PC-3 (cell line): ENCODE data around the gene SERPINB6. TPM values are rescaled to one million over a fixed set of nuclear protein-coding genes. Genes with fewer than 3 reads are reported as not detected.
A peak's percentile ranks its signal among the peaks of the same experiment; 100 is the strongest.
"Not testable (repeated sequence)": the region's sequence is repeated elsewhere in the genome, so short reads cannot be mapped to it uniquely, and the experiment has no call there.

ENCODE experiments used
- ATAC-seq: fragments of 200-7000 bp; cut with Tn5 transposase; 2 replicates; pipeline ENCODE4 v1.9.1; 2020; ENCODE audit warnings: mild to moderate bottlenecking, moderate library complexity
- BruUV-seq: library from RNA; stranded (reverse); fragments of 400-500 nt; replicated peaks from 2 replicates; lab custom pipeline; 2021; lab: Mats Ljungman, UMichigan
- CTCF ChIA-PET: fragments of 300-600 bp; sonication (Branson Sonifier 250); formaldehyde crosslinking; loops from one replicate; lab custom pipeline; 2022; ENCODE audit warnings: antibody characterized with exemption; lab: Charles Lee
- POLR2A ChIA-PET: fragments of 300-600 bp; sonication (Branson Sonifier 250); formaldehyde crosslinking; loops from one replicate; lab custom pipeline; 2022; ENCODE audit warnings: antibody characterized with exemption; ENCODE audit not compliant: unreplicated experiment; lab: Charles Lee
- DNase-seq: peaks from one replicate; pipeline ENCODE4 v3.0.0-alpha.2; 2015
- H2AFZ ChIP-seq: fragments of 300-600 bp; sonication (generic); 2 replicates; pipeline ENCODE4 v1.6.0; 2016; ENCODE audit warnings: antibody characterized with exemption, low read length
- H3F3A ChIP-seq: fragments of 300-600 bp; sonication (generic); one replicate; pipeline ENCODE4 v1.6.0; 2017; ENCODE audit warnings: antibody characterized with exemption, low read length, control low read depth, mild to moderate bottlenecking; ENCODE audit not compliant: unreplicated experiment
- H3K27ac ChIP-seq: fragments of 300-600 bp; sonication (generic); 2 replicates; pipeline ENCODE4 v1.5.1; 2016; ENCODE audit warnings: mild to moderate bottlenecking, low read length
- H3K27me3 ChIP-seq: fragments of 300-600 bp; sonication (generic); 2 replicates; pipeline ENCODE4 v1.6.1; 2016; ENCODE audit warnings: low read length, mixed read lengths
- H3K36me3 ChIP-seq: fragments of 300-600 bp; sonication (generic); 2 replicates; pipeline ENCODE4 v1.6.1; 2016; ENCODE audit warnings: low read depth, mixed run types, low read length, mixed read lengths
- H3K4me1 ChIP-seq: fragments of 300-600 bp; sonication (generic); 2 replicates; pipeline ENCODE4 v1.5.1; 2016; ENCODE audit warnings: low read length; ENCODE audit not compliant: insufficient read depth
- H3K4me2 ChIP-seq: fragments of 300-600 bp; sonication (generic); 2 replicates; pipeline ENCODE4 v1.6.0; 2016; ENCODE audit warnings: low read length
- H3K4me3 ChIP-seq: fragments of 300-600 bp; sonication (generic); 2 replicates; pipeline ENCODE4 v1.5.1; 2016; ENCODE audit warnings: mild to moderate bottlenecking, low read length, mixed read lengths
- H3K79me2 ChIP-seq: fragments of 300-600 bp; sonication (generic); 2 replicates; pipeline ENCODE4 v1.6.1; 2017; ENCODE audit warnings: low read length, mixed read lengths
- H3K9ac ChIP-seq: fragments of 300-600 bp; sonication (generic); 2 replicates; pipeline ENCODE4 v1.6.0; 2016; ENCODE audit warnings: mild to moderate bottlenecking, low read length
- H3K9me2 ChIP-seq: fragments of 300-600 bp; sonication (generic); replicated peaks from 2 replicates; pipeline ENCODE4 v1.6.1; 2016; ENCODE audit warnings: mixed run types, low read length, mixed read lengths
- H3K9me3 ChIP-seq: fragments of 300-600 bp; sonication (generic); 2 replicates; pipeline ENCODE4 v1.6.1; 2016; ENCODE audit warnings: low read length, mixed read lengths
- H4K20me1 ChIP-seq: fragments of 300-600 bp; sonication (generic); 2 replicates; pipeline ENCODE4 v1.6.1; 2016; ENCODE audit warnings: low read length, mixed read lengths
- CTCF ChIP-seq: fragments of 300-600 bp; sonication (generic); conservative IDR thresholded peaks from 2 replicates; pipeline ENCODE4 v1.5.1; 2017; ENCODE audit warnings: antibody characterized with exemption, low read depth, mild to moderate bottlenecking, low read length
- EZH2 ChIP-seq: fragments of 300-600 bp; sonication (generic); IDR thresholded peaks from one replicate; pipeline ENCODE4 v1.6.1; 2017; ENCODE audit warnings: antibody characterized with exemption, mild to moderate bottlenecking, low read length; ENCODE audit not compliant: unreplicated experiment
- EZH2phosphoT487 ChIP-seq: fragments of 300-600 bp; sonication (generic); IDR thresholded peaks from 2 replicates; pipeline ENCODE4 v1.6.1; 2018; ENCODE audit warnings: mild to moderate bottlenecking, antibody characterized with exemption, low read length, borderline replicate concordance
- intact Hi-C: fragments of 100-400 bp; cut with micrococcal nuclease; formaldehyde crosslinking; loops from 2 replicates; pipeline ENCODE4 v1.9.0; 2023
- total RNA-seq: library from RNA; depleted of rRNA; stranded (reverse); fragments of >200 nt; gene quantifications from 2 replicates; pipeline ENCODE4 v1.2.3, GENCODE V29; 2014

The SERPINB6 gene
- total RNA-seq, 1 experiment from 2014 or later, result 119 TPM

GRCh38 chr6:2909718-2910117 is 61.6 kb downstream of the SERPINB6 start:
- CTCF ChIA-PET, result interaction anchor here (0.7 kb wide), 1 partner anchor 63 kb away, joined by 4 read pairs; no protein-coding TSS in a partner anchor
- H3K27me3 ChIP-seq, result no peaks in the 10 kb centered on the region
- H3K79me2 ChIP-seq, result no peaks in the 10 kb centered on the region
- no peak overlapping the region for H3K4me2 ChIP-seq
- H3K9me2 ChIP-seq, result no peaks in the 10 kb centered on the region
- ATAC-seq, result no peak
- POLR2A ChIA-PET, result no interaction called here
- no peak overlapping the region for H3K9ac ChIP-seq
- intact Hi-C loops, result no loop called here
- TF ChIP-seq EZH2 (no peak), CTCF (no peak), EZH2phosphoT487 (no peak)
- H3K9me3 ChIP-seq, result no peaks in the 10 kb centered on the region
- no peaks in the 10 kb centered on the region for H3K36me3 ChIP-seq
- no peak overlapping the region for H2AFZ ChIP-seq
- H3F3A ChIP-seq, result no peaks in the 10 kb centered on the region
- no peaks in the 10 kb centered on the region for H4K20me1 ChIP-seq
- H3K27ac ChIP-seq, result no peak overlapping the region
- H3K4me3 ChIP-seq, result no peak overlapping the region
- no peak for DNase-seq
- H3K4me1 ChIP-seq, result 0 out of 2 replicates have a peak, but pooled peaks cover 3% of the 10 kb centered on the region
- no TSS peak for BruUV-seq

GRCh38 chr6:2909051-2909606 is 62.2 kb downstream of the SERPINB6 start:
- POLR2A ChIA-PET, BruUV-seq: not testable (repeated sequence)
- CTCF ChIA-PET, result interaction anchor here (0.7 kb wide), 1 partner anchor 62 kb away, joined by 4 read pairs; no protein-coding TSS in a partner anchor

GRCh38 chr6:2908516-2908915 is 62.9 kb downstream of the SERPINB6 start:
- peak; percentile 35 for DNase-seq
- POLR2A ChIA-PET, result interaction anchor here (0.6 kb wide), 1 partner anchor 115 kb away, joined by 4 read pairs; no protein-coding TSS in a partner anchor
- H3K27ac ChIP-seq, H3K36me3 ChIP-seq, H4K20me1 ChIP-seq, H3K4me3 ChIP-seq, H3K9ac ChIP-seq, BruUV-seq, H3K9me2 ChIP-seq, H3K9me3 ChIP-seq, CTCF ChIA-PET, H3K27me3 ChIP-seq, H3K79me2 ChIP-seq, H3F3A ChIP-seq, H2AFZ ChIP-seq, intact Hi-C loops, H3K4me1 ChIP-seq, H3K4me2 ChIP-seq, ATAC-seq: not testable (repeated sequence)

More at GRCh38 chr6:2909051-2909606, 62.2 kb downstream of the SERPINB6 start:
- H4K20me1 ChIP-seq, ATAC-seq, DNase-seq, H2AFZ ChIP-seq, H3K4me3 ChIP-seq, H3F3A ChIP-seq, H3K27me3 ChIP-seq, H3K4me2 ChIP-seq, H3K36me3 ChIP-seq, H3K9ac ChIP-seq, intact Hi-C loops, H3K4me1 ChIP-seq, H3K27ac ChIP-seq, H3K9me3 ChIP-seq, H3K9me2 ChIP-seq, H3K79me2 ChIP-seq: not testable (repeated sequence)

GRCh38 chr6:2903411-2904185 is 67.8 kb downstream of the SERPINB6 start:
- H3K4me1 ChIP-seq, H3K9me3 ChIP-seq, BruUV-seq, H3K9me2 ChIP-seq, H4K20me1 ChIP-seq, H3K36me3 ChIP-seq, H3K27ac ChIP-seq, H3K27me3 ChIP-seq, POLR2A ChIA-PET, H3K4me2 ChIP-seq, H3K4me3 ChIP-seq, intact Hi-C loops, H3K9ac ChIP-seq, H2AFZ ChIP-seq, ATAC-seq, H3F3A ChIP-seq, H3K79me2 ChIP-seq, DNase-seq: not testable (repeated sequence)
- CTCF ChIA-PET, result interaction anchor here (0.7 kb wide), 1 partner anchor 19 kb away, joined by 3 read pairs; no protein-coding TSS in a partner anchor

- H3K27me3 ChIP-seq, H3K4me3 ChIP-seq, POLR2A ChIA-PET, H3K27ac ChIP-seq, DNase-seq, H3K79me2 ChIP-seq, H3K4me2 ChIP-seq, H2AFZ ChIP-seq, H3K9ac ChIP-seq, H3K9me2 ChIP-seq, CTCF ChIA-PET, H4K20me1 ChIP-seq, H3K36me3 ChIP-seq, BruUV-seq, intact Hi-C loops, ATAC-seq, H3K4me1 ChIP-seq, H3F3A ChIP-seq, H3K9me3 ChIP-seq: not testable (repeated sequence)
Observed at GRCh38 chr6:2901645-2902502, 69.5 kb downstream of the SERPINB6 start.
